Mesendoderm (in vitro differentiated cells): Measurements from ENCODE around the gene HPX.

ENCODE experiments used
- DNase-seq: peaks from one replicate; pipeline ENCODE4 v3.0.0; 2013
- H2AK5ac ChIP-seq: 2 replicates; pipeline ENCODE4 v1.6.1; 2013; ENCODE audit warnings: low read length, inconsistent platforms
- H2BK120ac ChIP-seq: 2 replicates; pipeline ENCODE4 v1.6.1; 2013; ENCODE audit warnings: low read depth, mild to moderate bottlenecking, low read length, moderate library complexity, mixed read lengths
- H2BK15ac ChIP-seq: replicated peaks from 2 replicates; pipeline ENCODE4 v1.6.1; 2013; ENCODE audit warnings: low read depth, mild to moderate bottlenecking, moderate library complexity
- H2BK5ac ChIP-seq: 2 replicates; pipeline ENCODE4 v1.6.1; 2013; ENCODE audit warnings: low read length, inconsistent platforms
- H3K18ac ChIP-seq: 2 replicates; pipeline ENCODE4 v1.6.1; 2013; ENCODE audit warnings: mild to moderate bottlenecking, low read length, mixed read lengths
- H3K23ac ChIP-seq: one replicate; pipeline ENCODE4 v1.6.1; 2013; ENCODE audit warnings: low read length
- H3K27ac ChIP-seq: 2 replicates; pipeline ENCODE4 v1.5.1; 2013; ENCODE audit warnings: low read depth, mild to moderate bottlenecking, inconsistent platforms, low read length, moderate library complexity
- H3K27me3 ChIP-seq: 2 replicates; pipeline ENCODE4 v1.6.1; 2013; ENCODE audit warnings: low read length, control low read depth, mild to moderate bottlenecking, inconsistent platforms; ENCODE audit not compliant: insufficient read depth, poor library complexity
- H3K36me3 ChIP-seq: 2 replicates; pipeline ENCODE4 v1.6.1; 2013; ENCODE audit warnings: low read length, inconsistent platforms; ENCODE audit not compliant: control insufficient read depth, insufficient read depth
- H3K4ac ChIP-seq: one replicate; pipeline ENCODE4 v1.6.1; 2013; ENCODE audit warnings: low read depth, mild to moderate bottlenecking, low read length, moderate library complexity
- H3K4me1 ChIP-seq: 2 replicates; pipeline ENCODE4 v1.6.1; 2013; ENCODE audit warnings: low read depth, low read length, inconsistent platforms; ENCODE audit not compliant: control insufficient read depth
- H3K4me2 ChIP-seq: 2 replicates; pipeline ENCODE4 v1.6.1; 2013; ENCODE audit warnings: low read length
- H3K4me3 ChIP-seq: 2 replicates; pipeline ENCODE4 v1.5.1; 2013; ENCODE audit warnings: mild to moderate bottlenecking, low read length
- H3K56ac ChIP-seq: one replicate; pipeline ENCODE4 v1.6.1; 2013; ENCODE audit warnings: low read length
- H3K79me1 ChIP-seq: 2 replicates; pipeline ENCODE4 v1.6.1; 2013; ENCODE audit warnings: low read length, inconsistent platforms
- H3K79me2 ChIP-seq: 2 replicates; pipeline ENCODE4 v1.6.1; 2013; ENCODE audit warnings: mild to moderate bottlenecking, low read length; ENCODE audit not compliant: control insufficient read depth, insufficient read depth
- H3K9ac ChIP-seq: 2 replicates; pipeline ENCODE4 v1.6.1; 2013; ENCODE audit warnings: low read length, inconsistent platforms
- H4K5ac ChIP-seq: one replicate; pipeline ENCODE4 v1.6.1; 2013; ENCODE audit warnings: low read length
- H4K8ac ChIP-seq: one replicate; pipeline ENCODE4 v1.6.1; 2013; ENCODE audit warnings: low read depth, mild to moderate bottlenecking, control low read depth, low read length, moderate library complexity
- WGBS: extraction: QIAGEN DNeasy Blood & Tissue Kit; methylation state at CpG from one replicate; pipeline ENCODE4 v1.1.7; 2013; ENCODE audit warnings: low lambda C conversion rate, missing lambda C conversion rate; ENCODE audit not compliant: insufficient coverage; ENCODE audit errors: extremely low coverage; 5-methylcytosine and 5-hydroxymethylcytosine counted together

The HPX gene

GRCh38 chr11:6474413-6474792 is 33.6 kb upstream of the HPX start:
- H3K4me1 ChIP-seq: peaks cover 4% of the 10 kb centered on the region
- peak overlapping the region; percentile 54 for H3K18ac ChIP-seq
- no peak overlapping the region for H3K4ac ChIP-seq
- H2BK5ac ChIP-seq: no peak overlapping the region
- H3K9ac ChIP-seq: peak overlapping the region; percentile 76
- peak overlapping the region; percentile 67 for H3K4me2 ChIP-seq
- no peak overlapping the region for H4K5ac ChIP-seq
- H2AK5ac ChIP-seq: no peak overlapping the region
- H3K79me2 ChIP-seq: no peaks in the 10 kb centered on the region
- no peak overlapping the region for H3K4me3 ChIP-seq
- no peak for DNase-seq
- H2BK120ac ChIP-seq: no peak overlapping the region
- H2BK15ac ChIP-seq: no peak overlapping the region
- peak overlapping the region; percentile 87 for H3K56ac ChIP-seq
- no peaks in the 10 kb centered on the region for H3K27me3 ChIP-seq
- peak overlapping the region; percentile 79 for H3K27ac ChIP-seq
- peaks cover 7% of the 10 kb centered on the region for H3K79me1 ChIP-seq
- H4K8ac ChIP-seq: no peak overlapping the region
- WGBS: no CpG with 5 or more reads among the region's 7 CpGs
- no peak overlapping the region for H3K23ac ChIP-seq
- H3K36me3 ChIP-seq: peaks cover 8% of the 10 kb centered on the region

GRCh38 chr11:6473451-6474412 is 32.9 kb upstream of the HPX start, which contains the start of gene TRIM3:
Gene TRIM3, minus strand, starts transcription at chr11:6473941. Its CDS starts 8,246 bp downstream, at chr11:6465695.
- Histone ChIP-seq H2BK15ac (no peak within 1 kb of the TSS), H3K4ac (no peak within 1 kb of the TSS), H3K4me3 (peak within 1 kb of the TSS; percentile 78), H2BK120ac (no peak within 1 kb of the TSS), H3K23ac (no peak within 1 kb of the TSS), H3K79me2 (no peaks in the 10 kb centered on the region), H3K36me3 (peaks cover 6% of the 10 kb centered on the region), H3K27ac (peak within 1 kb of the TSS; percentile 79), H3K4me1 (peaks cover 7% of the 10 kb centered on the region), H3K79me1 (peaks cover 3% of the 10 kb centered on the region), H2BK5ac (no peak within 1 kb of the TSS), H3K56ac (peak within 1 kb of the TSS; percentile 95), H3K4me2 (peak within 1 kb of the TSS; percentile 98), H3K27me3 (no peaks in the 10 kb centered on the region), H3K9ac (peak within 1 kb of the TSS; percentile 87), H3K18ac (peak within 1 kb of the TSS; percentile 54), H2AK5ac (no peak within 1 kb of the TSS), H4K8ac (no peak within 1 kb of the TSS), H4K5ac (no peak within 1 kb of the TSS)
- DNase-seq: peak; percentile 90
- no CpG with 5 or more reads among the region's 87 CpGs for WGBS

- Histone ChIP-seq H3K4me3 (no peak overlapping the region), H3K27me3 (no peaks in the 10 kb centered on the region)
Measured at GRCh38 chr11:6472934-6473333, 32.1 kb upstream of the HPX start.

DNA sequence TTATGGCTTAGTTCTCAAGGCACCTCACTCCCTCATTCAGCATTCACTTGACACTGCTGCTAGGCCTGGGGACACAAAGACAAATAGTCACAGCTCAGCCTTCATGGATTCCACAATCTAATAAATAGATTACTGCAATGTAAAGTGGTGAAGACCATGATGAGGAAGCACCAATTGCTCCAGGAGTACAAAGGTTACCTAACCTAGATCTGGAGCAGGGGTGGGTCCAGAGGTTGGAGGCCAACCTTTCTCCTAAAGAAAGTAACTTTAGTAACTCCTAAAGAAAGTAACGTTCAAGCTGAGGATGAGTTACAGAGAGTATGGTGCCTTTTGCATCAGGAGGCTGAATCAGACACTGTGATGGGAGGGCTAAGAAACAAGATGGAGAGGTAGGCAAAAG is 28.8 kb upstream of the HPX start:
- peaks cover 9% of the 10 kb centered on the region for H3K4me1 ChIP-seq
- H3K79me1 ChIP-seq: peaks cover 2% of the 10 kb centered on the region
- H4K8ac ChIP-seq: no peak overlapping the region
- no peak overlapping the region for H3K4me3 ChIP-seq
- no peak overlapping the region for H3K27ac ChIP-seq
- no peaks in the 10 kb centered on the region for H3K36me3 ChIP-seq
- no peak overlapping the region for H2BK120ac ChIP-seq
- H3K79me2 ChIP-seq: no peaks in the 10 kb centered on the region
- WGBS: no CpG with 5 or more reads among the region's 1 CpG
- no peak overlapping the region for H3K4ac ChIP-seq
- no peak overlapping the region for H3K18ac ChIP-seq
- no peak for DNase-seq
- peak overlapping the region; percentile 43 for H3K9ac ChIP-seq
- H3K56ac ChIP-seq: peak overlapping the region; percentile 81
- H3K23ac ChIP-seq: no peak overlapping the region
- H2BK5ac ChIP-seq: no peak overlapping the region
- H3K4me2 ChIP-seq: no peak overlapping the region
- no peak overlapping the region for H2BK15ac ChIP-seq
- H4K5ac ChIP-seq: no peak overlapping the region
- no peak overlapping the region for H2AK5ac ChIP-seq
- H3K27me3 ChIP-seq: no peaks in the 10 kb centered on the region

More at GRCh38 chr11:6472934-6473333, 32.1 kb upstream of the HPX start:
- Histone ChIP-seq H2BK5ac (no peak overlapping the region), H3K27ac (no peak overlapping the region), H2BK120ac (no peak overlapping the region), H3K23ac (no peak overlapping the region), H3K79me1 (peaks cover 2% of the 10 kb centered on the region), H3K56ac (no peak overlapping the region), H3K18ac (no peak overlapping the region), H3K36me3 (peaks cover 3% of the 10 kb centered on the region), H2AK5ac (no peak overlapping the region), H4K5ac (no peak overlapping the region), H3K4me2 (no peak overlapping the region), H3K9ac (no peak overlapping the region), H3K79me2 (no peaks in the 10 kb centered on the region), H3K4me1 (peaks cover 9% of the 10 kb centered on the region), H4K8ac (no peak overlapping the region), H3K4ac (no peak overlapping the region), H2BK15ac (no peak overlapping the region)
- no peak for DNase-seq
- no CpG with 5 or more reads among the region's 1 CpG for WGBS

- H3K36me3 ChIP-seq: no peaks in the 10 kb centered on the region
- H3K23ac ChIP-seq: no peak overlapping the region
- peak overlapping the region; percentile 43 for H3K9ac ChIP-seq
- no peak overlapping the region for H3K18ac ChIP-seq
- H3K4me1 ChIP-seq: peaks cover 9% of the 10 kb centered on the region
- H3K79me1 ChIP-seq: peaks cover 2% of the 10 kb centered on the region
- no peak overlapping the region for H4K8ac ChIP-seq
- peak overlapping the region; percentile 81 for H3K56ac ChIP-seq
- no peak overlapping the region for H3K4me3 ChIP-seq
- no peaks in the 10 kb centered on the region for H3K79me2 ChIP-seq
- H3K4me2 ChIP-seq: peak overlapping the region; percentile 4
- WGBS: no CpG with 5 or more reads among the region's 6 CpGs
- H2BK15ac ChIP-seq: no peak overlapping the region
- no peaks in the 10 kb centered on the region for H3K27me3 ChIP-seq
- H2AK5ac ChIP-seq: no peak overlapping the region
- H3K4ac ChIP-seq: no peak overlapping the region
- no peak overlapping the region for H4K5ac ChIP-seq
- DNase-seq: peak; percentile 98
- H2BK5ac ChIP-seq: no peak overlapping the region
- no peak overlapping the region for H2BK120ac ChIP-seq
- H3K27ac ChIP-seq: no peak overlapping the region
Measured at GRCh38 chr11:6468712-6469495, 28.1 kb upstream of the HPX start.
